A673 (cell line): ENCODE results near the gene PHTF2. TPM values are rescaled to one million over a fixed set of nuclear protein-coding genes. Genes with fewer than 3 reads are reported as not detected.

Experiments used
- BruUV-seq: library from RNA; stranded (reverse); fragments of 400-500 nt; replicated peaks from 2 replicates; lab custom pipeline; 2021; lab: Mats Ljungman, UMichigan
- CTCF ChIA-PET: fragments of 300-600 bp; sonication (Branson Sonifier 250); formaldehyde crosslinking; loops from one replicate; lab custom pipeline; 2022; ENCODE audit warnings: antibody characterized with exemption; lab: Charles Lee
- POLR2A ChIA-PET: fragments of 300-600 bp; sonication (Branson Sonifier 250); formaldehyde crosslinking; loops from one replicate; lab custom pipeline; 2022; ENCODE audit warnings: antibody characterized with exemption; ENCODE audit not compliant: low non-redundant PET; lab: Charles Lee
- DNase-seq: peaks from one replicate; pipeline ENCODE4 v3.0.0-alpha.2; 2015; ENCODE audit warnings: low spot score
- H3K27ac ChIP-seq: fragments of 200-600 bp; sonication (generic); 2 replicates; pipeline ENCODE4 v1.5.1; 2016; ENCODE audit warnings: mixed run types, low read depth, mild to moderate bottlenecking, mixed read lengths, antibody characterized with exemption, low read length; ENCODE audit not compliant: poor library complexity, severe bottlenecking
- H3K27me3 ChIP-seq: fragments of 200-600 bp; sonication (generic); replicated peaks from 2 replicates; pipeline ENCODE4 v1.6.1; 2017; ENCODE audit warnings: mixed run types, low read depth, mild to moderate bottlenecking, mixed read lengths, antibody characterized with exemption, low read length; ENCODE audit not compliant: insufficient read depth, poor library complexity
- H3K36me3 ChIP-seq: fragments of 200-600 bp; sonication (generic); 2 replicates; pipeline ENCODE4 v1.6.1; 2016; ENCODE audit warnings: mixed run types, mild to moderate bottlenecking, mixed read lengths, antibody characterized with exemption, low read length; ENCODE audit not compliant: insufficient read depth, poor library complexity, severe bottlenecking
- H3K4me1 ChIP-seq: fragments of 200-600 bp; sonication (generic); 2 replicates; pipeline ENCODE4 v1.6.1; 2017; ENCODE audit warnings: mixed run types, mild to moderate bottlenecking, mixed read lengths, antibody characterized with exemption, low read length; ENCODE audit not compliant: insufficient read depth, poor library complexity, severe bottlenecking
- H3K4me3 ChIP-seq: fragments of 200-600 bp; sonication (generic); 2 replicates; pipeline ENCODE4 v1.5.1; 2016; ENCODE audit warnings: low read depth, mixed run types, mild to moderate bottlenecking, mixed read lengths, low read length; ENCODE audit not compliant: poor library complexity, severe bottlenecking
- H3K9me3 ChIP-seq: fragments of 200-600 bp; sonication (generic); 2 replicates; pipeline ENCODE4 v1.6.1; 2016; ENCODE audit warnings: mixed run types, low read depth, mild to moderate bottlenecking, mixed read lengths, antibody characterized with exemption, low read length; ENCODE audit not compliant: poor library complexity, severe bottlenecking
- EZH2 ChIP-seq: fragments of 200-600 bp; sonication (generic); IDR thresholded peaks from 2 replicates; pipeline ENCODE4 v1.6.1; 2017; ENCODE audit warnings: borderline replicate concordance, low read depth, mild to moderate bottlenecking, mixed read lengths, antibody characterized with exemption, low read length; ENCODE audit not compliant: poor library complexity, severe bottlenecking
- intact Hi-C: fragments of 100-400 bp; cut with micrococcal nuclease; formaldehyde crosslinking; loops from one replicate; pipeline ENCODE4 v1.10.0; 2022; ENCODE audit not compliant: unreplicated experiment
- total RNA-seq: library from RNA; stranded (reverse); gene quantifications from 2 replicates; pipeline ENCODE4 v1.2.3, GENCODE V29; 2021
- TF ChIP-seq, protein P1 (sequence below): fragments of 300-800, 200-600 bp; sonication (generic); conservative IDR thresholded peaks from 2 replicates; pipeline ENCODE4 v1.5.1; 2017; ENCODE audit warnings: low read depth, mild to moderate bottlenecking, antibody characterized with exemption, low read length, moderate library complexity, mixed read lengths

Gene PHTF2
- total RNA-seq, 1 experiment from 2014 or later = 36.6 TPM

DNA sequence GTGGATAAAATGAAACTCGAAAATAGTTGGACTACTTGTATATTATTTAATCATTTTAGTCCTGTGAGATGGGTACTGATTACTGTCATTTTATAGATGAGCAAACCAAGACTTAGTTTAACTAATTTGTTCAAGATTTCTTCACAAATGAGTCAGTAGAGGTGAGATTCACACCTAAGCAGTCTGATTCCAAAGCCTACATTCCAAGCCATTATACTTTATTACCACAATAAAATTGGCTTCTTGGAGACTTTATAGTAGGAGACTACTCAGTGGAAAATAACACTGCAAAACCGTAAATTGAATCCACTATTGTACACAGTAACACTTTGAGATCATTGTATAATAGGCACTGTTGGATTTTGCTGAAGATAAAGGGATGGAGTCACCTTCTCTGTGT lies 2.2 kb downstream of the PHTF2 start:
- Histone ChIP-seq H3K9me3 (peaks cover 2% of the 10 kb centered on the region), H3K4me3 (no peak overlapping the region), H3K36me3 (no peaks in the 10 kb centered on the region), H3K27ac (no peak overlapping the region), H3K27me3 (no peaks in the 10 kb centered on the region), H3K4me1 (peaks cover 13% of the 10 kb centered on the region)
- ChIA-PET CTCF (no interaction called here), POLR2A (no interaction called here)
- TF ChIP-seq, protein P1, sequence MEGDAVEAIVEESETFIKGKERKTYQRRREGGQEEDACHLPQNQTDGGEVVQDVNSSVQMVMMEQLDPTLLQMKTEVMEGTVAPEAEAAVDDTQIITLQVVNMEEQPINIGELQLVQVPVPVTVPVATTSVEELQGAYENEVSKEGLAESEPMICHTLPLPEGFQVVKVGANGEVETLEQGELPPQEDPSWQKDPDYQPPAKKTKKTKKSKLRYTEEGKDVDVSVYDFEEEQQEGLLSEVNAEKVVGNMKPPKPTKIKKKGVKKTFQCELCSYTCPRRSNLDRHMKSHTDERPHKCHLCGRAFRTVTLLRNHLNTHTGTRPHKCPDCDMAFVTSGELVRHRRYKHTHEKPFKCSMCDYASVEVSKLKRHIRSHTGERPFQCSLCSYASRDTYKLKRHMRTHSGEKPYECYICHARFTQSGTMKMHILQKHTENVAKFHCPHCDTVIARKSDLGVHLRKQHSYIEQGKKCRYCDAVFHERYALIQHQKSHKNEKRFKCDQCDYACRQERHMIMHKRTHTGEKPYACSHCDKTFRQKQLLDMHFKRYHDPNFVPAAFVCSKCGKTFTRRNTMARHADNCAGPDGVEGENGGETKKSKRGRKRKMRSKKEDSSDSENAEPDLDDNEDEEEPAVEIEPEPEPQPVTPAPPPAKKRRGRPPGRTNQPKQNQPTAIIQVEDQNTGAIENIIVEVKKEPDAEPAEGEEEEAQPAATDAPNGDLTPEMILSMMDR = no peak
- no peak for TF ChIP-seq EZH2
- BruUV-seq = no TSS peak
- intact Hi-C loops = no loop called here
- DNase-seq = no peak

DNA sequence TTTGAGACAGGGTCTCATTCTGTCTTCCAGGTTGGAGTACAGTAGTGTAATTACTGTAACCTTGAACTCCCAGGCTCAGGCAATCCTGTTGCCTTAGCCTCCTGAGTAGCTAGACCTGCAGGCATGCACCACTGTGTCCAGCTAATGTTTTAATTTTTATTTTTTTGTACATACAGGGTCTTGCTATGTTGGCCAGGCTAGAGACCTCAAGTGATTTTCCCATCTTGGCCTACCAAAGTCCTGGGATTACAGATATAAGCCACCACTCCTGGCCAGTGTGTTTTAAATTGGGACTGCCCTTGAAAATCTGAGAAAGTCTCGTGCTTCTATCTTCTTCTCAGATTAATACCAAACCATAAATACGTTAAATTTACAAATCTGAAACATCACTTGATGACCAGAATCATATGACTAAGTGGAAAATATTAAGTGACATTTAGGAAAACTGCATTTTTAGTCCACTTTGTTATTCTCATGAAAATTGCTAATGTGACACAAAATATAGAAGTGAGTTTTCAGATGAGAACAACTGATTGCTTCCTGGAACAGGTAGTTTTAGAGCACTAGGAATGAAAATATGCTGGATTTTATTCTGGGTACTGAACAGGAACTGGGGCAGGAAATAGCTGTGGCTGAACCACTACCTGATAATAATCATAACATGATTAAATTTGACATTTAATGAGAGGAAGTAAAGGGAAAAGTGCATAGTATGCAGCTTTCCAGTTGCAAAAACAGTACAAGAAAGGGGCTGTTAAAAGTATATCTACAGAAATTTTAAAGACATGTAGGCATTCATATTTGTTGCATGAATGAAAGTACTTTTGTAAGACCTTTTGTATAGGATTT lies 4.2 kb downstream of the PHTF2 start:
- peaks cover 21% of the 10 kb centered on the region for H3K9me3 ChIP-seq
- BruUV-seq = no TSS peak
- POLR2A ChIA-PET = no interaction called here
- CTCF ChIA-PET = no interaction called here
- TF ChIP-seq, protein P1 = no peak
- no peak for TF ChIP-seq EZH2
- H3K27ac ChIP-seq = no peak overlapping the region
- peaks cover 9% of the 10 kb centered on the region for H3K4me1 ChIP-seq
- H3K4me3 ChIP-seq = no peak overlapping the region
- no peaks in the 10 kb centered on the region for H3K27me3 ChIP-seq
- intact Hi-C loops = no loop called here
- no peak for DNase-seq
- no peaks in the 10 kb centered on the region for H3K36me3 ChIP-seq

- CTCF ChIA-PET = no interaction called here
- BruUV-seq = no TSS peak
- POLR2A ChIA-PET = no interaction called here
- Histone ChIP-seq H3K4me1 (no peaks in the 10 kb centered on the region), H3K9me3 (peaks cover 31% of the 10 kb centered on the region), H3K36me3 (no peaks in the 10 kb centered on the region), H3K27me3 (no peaks in the 10 kb centered on the region), H3K27ac (no peak overlapping the region), H3K4me3 (no peak overlapping the region)
- intact Hi-C loops = no loop called here
- no peak for DNase-seq
- TF ChIP-seq EZH2 = no peak
- TF ChIP-seq, protein P1 = no peak
These were observed 7.9 kb downstream of the PHTF2 start for GRCh38 chr7:77806425-77806824.
